Lung microvascular endothelial cell (primary cell): ENCODE data around the gene VMAC. TPM values are rescaled to one million over a fixed set of nuclear protein-coding genes. Genes with fewer than 3 reads are reported as not detected.

Experiments
- DNase-seq, 2 donors: peaks; one replicate each; pipeline versions ENCODE4 v3.0.0 to v3.0.0-alpha.2; 2010; ENCODE audit warnings: low read depth in 2 of 2
- total RNA-seq: library from RNA; depleted of rRNA; stranded (reverse); fragments of >200 nt; gene quantifications from 2 replicates; pipeline ENCODE4 v1.2.1, GENCODE V29; 2014

The VMAC gene
- total RNA-seq, 1 donor from 2014 or later = 7.7 TPM

DNA sequence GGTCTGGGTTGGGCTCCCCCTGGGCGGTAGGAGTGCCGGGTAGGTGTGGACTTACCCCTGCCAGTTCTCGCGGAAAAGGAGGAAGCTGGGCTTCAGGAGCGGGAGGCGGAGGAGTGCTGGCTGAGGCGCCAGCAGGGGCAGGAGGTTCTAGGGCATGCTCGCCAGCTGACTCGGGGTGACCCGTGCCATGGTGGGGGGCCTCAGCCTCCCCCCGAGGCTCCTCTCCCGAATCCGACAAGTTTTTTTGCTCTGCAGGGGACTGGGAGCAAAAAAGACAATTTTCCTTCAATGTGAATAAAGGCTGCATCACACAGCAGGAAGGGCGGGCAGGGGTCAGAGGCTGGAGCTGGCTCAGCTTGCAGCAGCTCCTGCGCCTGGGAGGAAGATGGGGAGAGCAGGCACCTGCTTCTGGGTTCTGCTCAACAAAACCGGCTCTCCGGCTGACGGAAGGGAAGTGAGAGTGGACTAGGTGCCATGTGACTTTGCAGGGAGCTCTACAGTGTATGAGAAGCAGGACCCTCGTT lies 46.7 kb downstream of the VMAC start:
- peak; percentile 19 to 38 for DNase-seq

DNA sequence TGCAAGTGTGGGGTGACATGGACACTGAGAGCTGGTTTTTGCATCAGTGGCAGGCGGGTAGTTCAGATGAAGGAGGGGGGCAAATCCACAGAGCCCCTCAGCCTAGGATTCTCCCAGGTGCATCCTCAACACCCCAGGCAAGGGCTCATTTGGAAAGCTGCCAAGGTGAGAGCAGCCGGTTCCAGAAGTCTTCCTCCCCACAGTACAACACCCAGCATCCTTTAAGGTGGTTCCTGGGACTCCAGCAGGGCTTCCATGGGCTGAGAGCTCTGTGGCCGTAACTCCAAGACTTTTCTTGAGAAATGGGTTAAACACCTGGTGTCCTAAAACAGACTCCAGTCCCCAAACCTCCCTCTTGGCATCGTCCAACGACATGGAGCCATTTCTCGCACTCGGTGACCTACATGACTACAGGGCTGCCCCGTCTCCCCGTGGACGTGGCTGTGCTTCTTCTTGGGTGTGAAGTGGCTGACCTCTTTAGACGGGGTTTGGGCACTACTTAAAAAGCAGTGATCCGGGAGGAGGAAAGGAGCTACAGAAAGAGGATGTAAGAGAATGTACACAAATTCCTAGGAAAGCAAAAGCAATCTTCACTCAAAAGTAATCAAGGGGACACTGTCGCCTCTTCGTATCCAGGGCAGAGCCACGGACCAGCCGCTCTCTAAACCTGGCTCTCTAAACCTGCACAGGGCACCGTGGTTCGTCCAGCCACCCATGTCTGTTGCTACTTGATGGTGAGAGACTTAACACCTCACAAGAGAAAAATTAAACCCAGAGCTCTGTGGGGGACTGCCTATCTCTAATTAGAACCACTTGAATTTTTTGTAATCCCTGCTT lies 47.7 kb downstream of the VMAC start:
- peak in 1 of 2 donors; percentile 26 for DNase-seq

DNA sequence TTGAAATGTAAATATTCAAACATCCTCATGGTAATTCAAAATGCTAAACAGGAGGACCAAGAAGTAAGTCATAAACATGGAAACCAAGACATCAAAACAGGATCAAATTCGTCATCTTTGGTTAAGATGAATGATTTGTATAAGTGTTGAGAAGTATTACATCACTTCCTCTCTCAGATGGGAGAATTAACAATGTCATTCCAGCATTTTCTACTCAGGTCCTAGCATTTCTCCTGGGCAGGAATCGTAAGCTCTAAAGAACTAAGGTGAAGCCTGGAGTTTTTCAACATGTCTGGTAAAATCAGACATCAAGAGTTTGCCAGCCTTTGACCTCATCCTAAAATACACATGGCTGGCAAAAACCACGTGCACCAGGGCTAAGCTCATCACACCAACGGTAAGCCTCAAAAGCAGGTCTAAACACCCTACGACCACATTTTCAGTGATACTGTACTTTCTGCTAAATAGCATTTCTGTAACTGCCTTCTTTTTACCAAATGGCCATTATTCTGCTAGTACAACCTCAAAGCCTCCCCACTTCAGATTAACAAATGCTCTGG lies 48.4 kb downstream of the VMAC start:
- DNase-seq = peak in 1 of 2 donors; percentile 76

DNA sequence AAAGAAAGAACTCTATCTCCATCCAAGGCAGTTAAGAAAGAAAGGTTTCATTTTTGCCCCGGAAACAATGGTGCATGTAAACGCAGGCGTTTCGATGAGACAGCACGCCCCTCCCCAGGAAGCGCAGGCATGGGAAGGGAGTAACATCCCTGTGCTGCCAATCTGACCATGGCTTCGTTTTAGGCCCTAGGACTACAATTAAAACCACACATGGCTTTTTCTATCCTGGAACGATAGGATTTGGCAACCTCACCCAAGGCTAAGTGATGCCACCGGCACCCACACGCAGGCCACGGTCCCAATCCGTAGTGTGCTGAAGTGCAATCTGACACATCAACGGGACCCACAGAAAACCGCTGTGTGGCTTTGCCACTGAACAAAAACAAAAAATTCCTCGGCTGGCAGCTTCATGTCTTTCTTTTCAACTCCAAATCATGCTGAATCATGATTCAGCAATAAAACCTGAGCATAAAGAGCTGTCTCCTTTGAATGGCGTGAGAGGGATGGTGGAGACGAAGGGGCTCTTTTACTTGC lies 49.1 kb downstream of the VMAC start:
- DNase-seq = peak; percentile 48 to 60

DNA sequence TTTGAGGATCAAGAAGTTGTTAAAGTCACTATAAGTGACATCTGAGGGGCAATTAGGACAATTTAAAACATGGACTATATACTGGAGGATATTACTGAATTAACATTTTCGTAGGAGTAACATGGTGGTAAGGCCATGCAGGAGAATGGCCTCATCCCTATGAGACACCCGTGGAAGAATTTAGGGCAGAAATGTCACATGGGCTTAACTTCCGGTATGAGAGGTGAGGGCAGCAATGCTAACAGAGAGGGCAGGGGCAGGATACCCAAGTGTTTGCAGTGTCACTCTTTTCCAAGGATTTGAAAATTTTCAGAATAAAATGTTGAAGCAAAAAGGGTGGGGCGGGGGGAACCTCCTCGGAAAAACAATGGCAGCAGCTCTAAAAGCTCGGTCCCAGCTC lies 49.6 kb downstream of the VMAC start:
- DNase-seq = no peak

DNA sequence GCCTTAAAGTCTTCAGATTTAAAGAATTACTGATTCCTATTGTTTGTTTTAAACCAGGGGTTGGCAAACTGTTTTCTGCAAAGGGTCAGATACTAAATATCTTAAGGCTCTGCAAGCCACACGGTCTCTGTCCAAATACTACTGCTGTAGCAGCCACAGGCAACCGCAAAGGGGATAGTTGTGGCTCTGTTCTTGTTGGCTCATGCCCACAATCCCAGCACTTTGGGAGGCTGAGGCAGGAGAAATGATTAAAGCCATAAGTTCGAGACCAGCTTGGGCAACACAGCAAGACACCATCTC lies 50.9 kb downstream of the VMAC start:
- no peak for DNase-seq

DNA sequence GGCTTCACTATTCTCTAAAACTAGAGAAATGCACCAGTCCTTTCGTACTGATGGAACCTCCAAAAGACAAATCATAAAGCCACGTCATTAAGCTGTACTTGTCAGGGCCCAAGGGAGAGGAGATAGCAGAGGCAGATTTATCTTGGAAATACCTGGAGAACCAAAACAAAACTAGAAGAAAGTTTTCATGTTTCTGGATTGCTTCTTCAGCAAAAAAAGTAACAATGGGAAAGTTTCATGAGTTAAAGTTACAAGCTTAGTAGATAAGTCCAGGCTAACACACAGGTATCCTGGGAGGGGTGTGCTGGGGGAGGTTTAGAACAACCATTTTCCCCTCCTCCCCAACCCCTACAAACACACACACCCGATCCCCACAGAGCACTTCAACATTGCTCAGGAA lies 51.7 kb downstream of the VMAC start:
- no peak for DNase-seq

DNA sequence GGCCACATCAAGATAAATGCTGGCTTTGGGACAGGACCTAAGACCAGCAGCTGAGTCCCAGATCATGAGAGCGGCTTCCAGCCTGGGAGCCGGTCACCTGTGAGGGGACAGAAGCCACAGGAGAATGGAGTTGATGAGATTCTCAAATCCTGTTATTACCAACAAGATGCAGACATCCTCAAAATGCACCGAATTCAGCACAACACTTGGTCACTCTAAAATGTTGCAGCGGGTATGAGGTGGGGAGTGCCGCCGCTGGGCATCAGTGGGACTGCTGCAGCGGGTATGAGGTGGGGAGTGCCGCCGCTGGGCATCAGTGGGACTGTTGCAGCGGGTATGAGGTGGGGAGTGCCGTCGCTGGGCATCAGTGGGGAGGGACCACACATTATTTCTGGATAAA lies 52.1 kb downstream of the VMAC start:
- DNase-seq = no peak

DNA sequence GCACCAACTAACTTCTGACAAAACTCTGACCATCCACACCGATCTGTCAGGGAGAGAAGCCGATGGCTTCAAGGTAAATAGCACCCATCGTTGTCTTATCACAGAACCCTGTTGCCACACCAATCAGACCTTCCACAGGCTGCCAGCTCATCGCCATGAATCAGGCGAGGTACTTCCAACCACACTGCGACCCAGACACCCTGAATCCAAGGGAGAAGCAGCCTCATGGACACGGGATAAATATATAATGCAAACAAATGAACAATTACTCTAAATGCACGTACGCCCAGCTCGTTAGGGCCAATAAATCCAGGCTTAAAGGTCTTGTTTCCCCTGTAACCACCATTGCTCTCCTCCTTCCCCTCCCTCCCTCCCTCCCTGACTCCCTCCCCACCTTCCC lies 52.5 kb downstream of the VMAC start:
- DNase-seq = no peak

DNA sequence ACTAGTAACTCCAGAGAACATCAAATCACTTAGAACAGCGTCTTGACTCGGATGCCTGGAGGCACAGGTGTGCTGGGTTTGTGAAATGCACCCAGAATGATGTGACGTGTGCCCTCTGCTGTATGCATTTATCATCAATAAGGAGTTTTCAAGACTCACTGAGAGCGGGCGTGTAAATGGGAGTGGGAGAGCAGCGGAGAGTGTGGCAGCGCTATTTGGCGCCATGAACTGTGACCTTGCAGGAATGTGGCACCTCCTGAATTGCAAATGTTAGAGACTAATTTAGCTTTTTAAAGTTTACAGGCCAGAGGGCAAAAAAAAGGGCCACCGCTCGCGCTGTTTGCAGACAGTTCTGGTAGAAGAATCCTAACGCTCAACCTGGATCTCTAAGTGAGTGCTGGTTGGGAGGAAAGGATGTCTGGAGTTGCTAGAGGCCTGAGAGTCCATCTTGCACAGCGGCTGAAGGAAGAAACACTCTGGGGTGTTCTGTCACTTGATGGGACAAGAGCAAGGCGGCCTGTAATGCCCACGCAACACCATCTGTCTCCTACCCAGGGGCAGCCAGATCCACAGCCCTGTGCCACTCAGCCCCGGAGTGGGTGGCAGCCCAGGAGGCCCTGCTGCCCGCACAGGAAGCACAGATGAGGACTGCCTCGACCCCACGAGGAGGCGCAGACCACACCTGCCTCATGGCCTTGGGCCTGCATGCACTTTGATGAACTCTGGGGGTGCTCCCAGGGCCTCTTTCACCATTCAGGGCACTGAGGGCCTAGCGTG lies 53.6 kb downstream of the VMAC start:
- no peak for DNase-seq

DNA sequence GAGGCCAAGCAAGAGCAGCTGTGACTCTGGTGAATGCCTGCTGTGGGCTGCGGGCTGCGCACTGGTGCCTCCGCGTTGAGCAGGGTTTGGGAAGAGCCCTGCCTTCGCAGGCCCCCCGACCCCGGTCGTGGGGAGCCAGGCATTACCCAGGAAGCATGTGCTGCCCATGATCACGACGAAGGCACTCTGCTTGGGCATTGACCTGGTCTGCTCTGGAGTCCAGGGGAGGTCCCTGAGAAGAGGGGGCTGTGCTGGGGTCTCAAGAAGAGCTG lies 54.1 kb downstream of the VMAC start:
- no peak for DNase-seq

DNA sequence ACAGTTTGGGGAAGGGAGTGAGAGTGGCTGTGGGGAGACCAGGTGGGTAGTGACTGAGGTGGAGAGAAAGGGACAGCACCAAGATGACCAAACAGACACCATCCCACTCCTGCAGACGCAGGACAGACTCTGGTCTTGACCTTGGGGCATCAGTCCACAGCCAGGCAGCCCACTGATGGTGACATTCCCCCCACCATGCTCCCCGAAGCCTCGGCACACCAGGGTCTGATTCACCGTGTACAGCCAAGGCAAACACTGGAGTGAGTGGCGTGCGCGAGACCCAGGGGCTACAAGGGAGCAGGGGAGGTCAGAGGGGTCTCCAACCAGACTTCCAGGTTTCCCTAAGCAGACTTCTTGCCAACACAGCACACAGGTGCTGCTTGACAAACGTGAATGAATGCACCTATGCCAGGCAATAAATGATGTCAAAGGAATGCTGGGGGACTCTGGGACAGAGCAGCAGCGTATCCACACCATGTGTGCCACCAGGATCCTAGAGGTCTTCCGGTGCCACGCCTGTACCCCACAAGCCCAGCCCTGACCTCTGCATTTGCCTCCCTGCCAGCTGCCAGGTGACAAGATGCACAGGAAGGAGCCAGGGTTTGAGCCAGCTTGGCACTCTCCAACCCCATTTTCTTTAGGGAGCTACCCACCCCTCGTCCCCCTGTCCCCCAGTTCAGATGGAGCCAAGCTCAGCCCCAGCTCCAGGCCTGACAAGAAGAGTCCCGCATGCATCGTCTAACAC lies 54.8 kb downstream of the VMAC start:
- peak in 1 of 2 donors; percentile 35 for DNase-seq

Other genes starting within 250 kb of the VMAC start
- 44.7 and 65.3 TPM in 2 replicates for gene MICOS13, start 224.4 kb upstream of the VMAC start, total RNA-seq
- gene HSD11B1L, start 223.8 kb upstream of the VMAC start, total RNA-seq = 6.1 and 9.1 TPM in 2 replicates
- 763 and 989 TPM in 2 replicates for gene RPL36, start 214.6 kb upstream of the VMAC start, total RNA-seq
- 44.9 and 51.4 TPM in 2 replicates for gene LONP1, start 184.7 kb upstream of the VMAC start, total RNA-seq
- not detected in 2 replicates for gene CATSPERD, start 184.2 kb upstream of the VMAC start, total RNA-seq
- 0.22 and 0.40 TPM in 2 replicates for gene PRR22, start 120.1 kb upstream of the VMAC start, total RNA-seq
- 19.6 and 20.7 TPM in 2 replicates for gene DUS3L, start 113.7 kb upstream of the VMAC start, total RNA-seq
- under 0.01 and 0.99 TPM in 2 replicates for gene NRTN, start 99.8 kb upstream of the VMAC start, total RNA-seq
- gene FUT6, start 65.2 kb upstream of the VMAC start, total RNA-seq = not detected in 2 replicates
- not detected in 2 replicates for gene FUT3, start 53.4 kb upstream of the VMAC start, total RNA-seq
- gene FUT5, start 34.3 kb upstream of the VMAC start, total RNA-seq = not detected in 2 replicates
- gene NDUFA11, start 1.1 kb upstream of the VMAC start, total RNA-seq = 219 and 282 TPM in 2 replicates
- 2.4 and 4.6 TPM in 2 replicates for gene CAPS, start 9.4 kb downstream of the VMAC start, total RNA-seq
- 18.5 and 25.4 TPM in 2 replicates for gene RANBP3, start 73.3 kb downstream of the VMAC start, total RNA-seq
- gene RFX2, start 205.6 kb downstream of the VMAC start, total RNA-seq = 1.3 and 2.4 TPM in 2 replicates
- gene ACSBG2, start 230.8 kb downstream of the VMAC start, total RNA-seq = not detected in 2 replicates